Erythroblast (primary cell): Measurements from ENCODE around the gene RHBDF1.

ENCODE experiments used
- GATA1 ChIP-seq: IDR thresholded peaks from 2 replicates; pipeline ENCODE4 v1.6.1; 2011; ENCODE audit warnings: low read depth, mild to moderate bottlenecking, control low read depth, low read length, moderate library complexity
- POLR2A ChIP-seq: IDR thresholded peaks from 2 replicates; pipeline ENCODE4 v1.6.1; 2011; ENCODE audit warnings: mild to moderate bottlenecking, low read length

DNA sequence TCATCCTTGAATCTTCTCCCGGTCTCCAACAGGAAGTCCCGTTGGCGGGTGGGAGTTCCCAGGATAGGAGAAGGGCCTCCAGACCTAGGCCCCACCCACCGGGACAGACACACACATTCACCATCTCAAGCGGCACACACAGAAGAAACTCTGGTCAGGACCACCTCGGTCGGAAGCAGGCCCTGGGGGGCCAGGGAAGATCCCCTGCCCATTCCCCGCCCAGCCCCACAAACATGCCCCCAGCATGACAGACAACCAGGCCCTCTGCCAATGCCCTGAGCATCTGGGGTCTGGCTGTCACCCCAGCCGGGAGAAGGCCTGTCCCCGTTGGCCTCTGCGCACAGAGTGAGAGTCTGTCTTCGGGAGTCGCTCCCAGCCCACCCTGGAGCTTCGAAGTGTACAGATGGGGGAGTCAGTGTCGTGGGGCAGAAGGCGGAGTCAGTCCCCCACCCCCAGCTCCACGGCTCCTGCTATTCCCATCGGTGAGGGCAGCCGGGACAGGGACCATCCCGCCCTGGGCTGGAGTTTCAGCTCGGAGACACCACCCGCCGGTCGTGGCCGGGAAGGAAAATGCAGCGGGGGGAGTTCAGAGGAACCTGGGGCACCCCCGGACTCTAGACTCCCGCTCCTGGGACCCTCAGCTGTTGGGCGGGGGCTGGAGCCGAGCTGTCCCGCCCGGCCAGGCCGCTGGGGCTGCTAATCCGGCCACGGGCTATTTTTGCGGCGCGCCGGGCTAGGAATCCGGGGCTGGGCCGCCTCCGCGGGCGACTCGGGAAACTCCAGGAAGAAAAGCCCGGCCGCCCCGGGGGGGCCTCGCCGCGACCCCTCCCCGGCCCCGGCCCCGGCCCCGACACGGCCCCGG lies 660 bp downstream of the RHBDF1 start:
- TF ChIP-seq POLR2A (no peak), GATA1 (no peak)
